Large intestine (tissue), 3 donors: Measurements from ENCODE around the gene CPA1. TPM values are rescaled to one million over a fixed set of nuclear protein-coding genes. Genes with fewer than 3 reads are reported as not detected.

Experiments used
- DNase-seq, 2 donors: peaks; one replicate each; pipeline versions ENCODE4 v3.0.0 to v3.0.0-alpha.2; 2013
- H3K27ac ChIP-seq: one replicate; pipeline ENCODE4 v1.5.1; 2013; ENCODE audit warnings: low read length
- H3K27me3 ChIP-seq: 2 replicates; pipeline ENCODE4 v1.6.1; 2013; ENCODE audit warnings: low read length; ENCODE audit not compliant: control insufficient read depth, insufficient read depth
- H3K36me3 ChIP-seq: 2 replicates; pipeline ENCODE4 v1.6.1; 2013; ENCODE audit warnings: low read length; ENCODE audit not compliant: control insufficient read depth, insufficient read depth
- H3K4me1 ChIP-seq: one replicate; pipeline ENCODE4 v1.6.1; 2013; ENCODE audit warnings: low read length; ENCODE audit not compliant: control insufficient read depth, insufficient read depth
- H3K4me3 ChIP-seq: one replicate; pipeline ENCODE4 v1.5.1; 2013; ENCODE audit warnings: low read length
- H3K9me3 ChIP-seq: one replicate; pipeline ENCODE4 v1.6.1; 2013; ENCODE audit warnings: mild to moderate bottlenecking, low read depth, low read length, moderate library complexity; ENCODE audit not compliant: control insufficient read depth
- WGBS: methylation state at CpG from one replicate; pipeline ENCODE4 v1.1.5; 2013; ENCODE audit warnings: low lambda C conversion rate; ENCODE audit not compliant: insufficient coverage; 5-methylcytosine and 5-hydroxymethylcytosine counted together
- polyA plus RNA-seq: library from polyadenylated mRNA; unstranded; fragments of 120-200 nt; gene quantifications from one replicate; pipeline ENCODE4 v1.2.1, GENCODE V29; 2013

Gene CPA1
- polyA plus RNA-seq, 1 donor = 2.1 TPM

- H3K4me3 ChIP-seq = no peak overlapping the region
- no peaks in the 10 kb centered on the region for H3K27me3 ChIP-seq
- H3K27ac ChIP-seq = no peak overlapping the region
- no peak for DNase-seq
- H3K9me3 ChIP-seq = no peaks in the 10 kb centered on the region
- 40% methylated on average over 1 of the region's 4 CpGs for WGBS
- peaks cover 2% of the 10 kb centered on the region for H3K4me1 ChIP-seq
- H3K36me3 ChIP-seq = no peaks in the 10 kb centered on the region
Measured at GRCh38 chr7:130413201-130413600, 32.9 kb downstream of the CPA1 start.

DNA sequence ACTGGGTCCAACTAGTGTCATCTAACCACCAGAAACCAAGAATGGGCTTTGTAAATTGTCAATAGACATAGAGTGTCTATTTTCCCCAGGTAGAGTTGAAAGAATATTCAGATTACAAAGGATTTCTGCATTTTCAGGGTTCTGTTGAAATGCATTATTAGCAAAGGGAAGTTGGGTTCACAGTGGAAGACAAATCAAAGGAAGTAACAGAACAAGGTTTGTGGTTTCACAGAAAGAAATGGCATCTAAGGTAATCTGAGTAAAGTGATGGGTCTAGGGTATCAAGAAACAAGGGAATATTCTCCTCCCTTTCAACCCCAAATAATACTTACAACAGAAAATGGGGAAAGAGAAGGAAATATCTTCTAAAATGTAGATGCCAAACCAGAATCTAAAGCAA, 34.7 kb downstream of the CPA1 start:
- Histone ChIP-seq H3K27ac (no peak overlapping the region), H3K4me1 (peaks cover 3% of the 10 kb centered on the region), H3K9me3 (no peaks in the 10 kb centered on the region), H3K27me3 (no peaks in the 10 kb centered on the region), H3K4me3 (no peak overlapping the region), H3K36me3 (no peaks in the 10 kb centered on the region)
- no peak for DNase-seq

DNA sequence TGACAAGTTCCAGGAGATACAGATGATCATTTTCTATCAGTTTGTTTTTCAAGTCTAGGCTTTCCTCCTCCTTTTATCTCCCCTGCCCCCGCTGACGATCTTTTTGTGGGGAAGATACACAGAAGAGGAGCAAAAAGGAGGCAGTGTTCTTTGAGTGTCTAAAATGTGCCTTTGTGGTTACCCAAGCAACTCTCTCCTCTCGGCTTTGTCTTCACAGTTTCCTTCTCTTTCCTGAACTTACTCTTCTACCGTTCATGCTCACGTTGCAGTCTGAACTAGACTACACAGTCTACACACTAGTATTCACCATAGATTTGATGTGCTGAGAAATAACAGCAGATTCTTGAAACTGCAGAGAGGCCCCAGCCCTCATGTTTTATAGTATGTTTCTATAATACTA, 36.9 kb downstream of the CPA1 start:
- Histone ChIP-seq H3K4me1 (peaks cover 4% of the 10 kb centered on the region), H3K9me3 (no peaks in the 10 kb centered on the region)
- 84% methylated on average over 3 of the region's 5 CpGs for WGBS

DNA sequence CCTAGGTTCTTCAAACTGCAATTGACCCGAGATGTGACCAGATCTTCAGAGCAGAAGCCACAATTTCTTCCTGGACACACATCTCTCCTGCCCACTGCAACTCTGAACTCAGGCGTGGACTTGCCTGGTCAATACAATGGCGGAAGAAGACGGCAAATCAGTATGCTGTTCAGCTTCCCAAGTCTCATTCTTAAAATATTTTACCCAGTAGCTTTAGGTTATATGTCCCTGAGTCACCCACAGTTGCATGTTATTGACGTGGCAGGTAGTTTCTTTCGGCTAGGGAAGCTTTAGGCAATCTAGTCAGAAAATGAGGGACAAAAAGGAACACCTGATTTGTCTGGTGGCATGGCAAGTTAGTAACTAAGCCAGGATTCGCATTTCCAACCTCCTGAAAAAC, 38.0 kb downstream of the CPA1 start:
- no peaks in the 10 kb centered on the region for H3K9me3 ChIP-seq
- peaks cover 4% of the 10 kb centered on the region for H3K4me1 ChIP-seq
- no peaks in the 10 kb centered on the region for H3K27me3 ChIP-seq
- 100% methylated on average over 2 of the region's 7 CpGs for WGBS
- no peak overlapping the region for H3K27ac ChIP-seq
- no peak for DNase-seq
- H3K4me3 ChIP-seq = no peak overlapping the region
- H3K36me3 ChIP-seq = no peaks in the 10 kb centered on the region

More for the DNA sequence above, 36.9 kb downstream of the CPA1 start:
- H3K27ac ChIP-seq = no peak overlapping the region
- no peak for DNase-seq
- H3K27me3 ChIP-seq = no peaks in the 10 kb centered on the region
- no peaks in the 10 kb centered on the region for H3K36me3 ChIP-seq
- no peak overlapping the region for H3K4me3 ChIP-seq

DNA sequence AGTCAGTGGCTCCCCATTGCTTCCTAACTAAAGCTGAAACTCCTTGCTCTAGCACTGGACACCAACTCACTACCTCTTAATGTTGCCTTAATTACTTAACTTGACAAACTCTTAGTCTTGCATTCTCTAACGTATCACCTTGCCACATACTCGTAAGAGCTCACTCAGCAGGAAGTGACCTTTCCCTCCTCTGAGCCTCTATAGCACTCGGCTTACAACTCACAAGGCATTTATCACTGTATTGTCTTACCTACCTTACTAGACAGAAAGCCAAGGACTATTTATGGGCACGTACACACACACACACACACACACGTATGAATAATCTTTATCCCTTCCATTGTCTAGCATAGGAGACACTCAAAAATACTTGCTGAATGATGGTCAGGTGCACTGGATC, 39.4 kb downstream of the CPA1 start:
- Histone ChIP-seq H3K27me3 (no peaks in the 10 kb centered on the region), H3K27ac (peak overlapping the region; percentile 61), H3K4me1 (peaks cover 4% of the 10 kb centered on the region), H3K9me3 (no peaks in the 10 kb centered on the region), H3K36me3 (no peaks in the 10 kb centered on the region), H3K4me3 (no peak overlapping the region)
- WGBS = 0% methylated on average over 1 of the region's 5 CpGs
- DNase-seq = peak; percentile 82 to 92

GRCh38 chr7:130420943-130421578, 40.8 kb downstream of the CPA1 start:
- WGBS = 70% methylated on average over 2 of the region's 4 CpGs
- H3K4me3 ChIP-seq = no peak overlapping the region
- H3K27me3 ChIP-seq = no peaks in the 10 kb centered on the region
- no peaks in the 10 kb centered on the region for H3K36me3 ChIP-seq
- peak in 1 of 2 donors; percentile 18 for DNase-seq
- H3K9me3 ChIP-seq = no peaks in the 10 kb centered on the region
- H3K4me1 ChIP-seq = peaks cover 4% of the 10 kb centered on the region
- H3K27ac ChIP-seq = peak overlapping the region; percentile 4

DNA sequence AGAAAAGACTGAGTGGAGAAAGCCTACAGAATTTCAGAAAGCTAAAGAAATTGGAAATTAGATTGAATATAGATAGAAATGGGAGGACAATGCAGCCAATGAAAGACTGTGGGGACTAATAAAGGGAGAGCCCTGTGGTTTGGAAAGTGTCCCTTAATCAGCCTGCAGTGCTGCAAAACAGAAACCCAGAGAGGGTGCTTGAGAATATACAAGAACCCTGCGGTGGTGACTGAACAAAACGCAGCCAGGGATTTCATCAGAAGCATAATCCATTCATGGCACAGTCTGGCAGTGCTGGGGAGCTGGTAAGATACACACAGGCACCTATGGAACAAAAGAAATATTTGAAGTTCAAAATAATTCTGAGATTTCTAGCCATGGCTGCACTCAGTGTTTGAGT, 41.4 kb downstream of the CPA1 start:
- H3K27me3 ChIP-seq = no peaks in the 10 kb centered on the region
- no peaks in the 10 kb centered on the region for H3K36me3 ChIP-seq
- no CpG with 5 or more reads among the region's 2 CpGs for WGBS
- peak overlapping the region; percentile 4 for H3K27ac ChIP-seq
- H3K4me1 ChIP-seq = peaks cover 4% of the 10 kb centered on the region
- no peak overlapping the region for H3K4me3 ChIP-seq
- no peak for DNase-seq
- H3K9me3 ChIP-seq = no peaks in the 10 kb centered on the region

DNA sequence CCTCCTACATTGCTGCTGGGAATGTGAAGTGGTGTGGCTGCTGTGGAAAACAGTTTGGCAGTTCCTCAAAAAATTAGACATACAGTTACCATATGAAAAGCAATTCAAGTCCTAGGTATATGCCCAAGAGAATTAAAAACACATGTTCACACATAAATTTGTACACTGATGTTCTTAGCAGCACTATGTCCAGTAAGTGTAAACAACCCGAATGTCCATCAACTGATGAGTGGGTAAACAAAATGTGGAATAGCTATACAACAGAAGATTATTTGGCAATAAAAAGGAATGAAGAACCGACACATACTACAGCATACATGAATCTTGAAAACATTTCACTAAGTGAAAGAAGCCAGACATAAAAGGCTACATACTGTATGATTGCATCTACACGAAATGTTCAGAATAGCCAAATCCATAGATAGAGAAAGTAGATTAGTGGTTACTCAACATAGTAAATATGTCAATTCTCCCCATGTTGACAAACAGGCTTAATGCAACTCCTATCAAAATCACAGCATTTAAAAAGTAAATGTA, 43.3 kb downstream of the CPA1 start:
- Histone ChIP-seq H3K9me3 (no peaks in the 10 kb centered on the region), H3K4me3 (no peak overlapping the region), H3K27ac (no peak overlapping the region), H3K4me1 (peaks cover 4% of the 10 kb centered on the region), H3K27me3 (no peaks in the 10 kb centered on the region), H3K36me3 (no peaks in the 10 kb centered on the region)
- DNase-seq = no peak
- no CpG with 5 or more reads among the region's 3 CpGs for WGBS

GRCh38 chr7:130425796-130426195, 45.5 kb downstream of the CPA1 start:
- Histone ChIP-seq H3K27me3 (no peaks in the 10 kb centered on the region), H3K4me1 (no peaks in the 10 kb centered on the region), H3K4me3 (no peak overlapping the region), H3K36me3 (no peaks in the 10 kb centered on the region), H3K27ac (no peak overlapping the region), H3K9me3 (no peaks in the 10 kb centered on the region)
- 68% methylated on average over 3 of the region's 4 CpGs for WGBS
- no peak for DNase-seq

DNA sequence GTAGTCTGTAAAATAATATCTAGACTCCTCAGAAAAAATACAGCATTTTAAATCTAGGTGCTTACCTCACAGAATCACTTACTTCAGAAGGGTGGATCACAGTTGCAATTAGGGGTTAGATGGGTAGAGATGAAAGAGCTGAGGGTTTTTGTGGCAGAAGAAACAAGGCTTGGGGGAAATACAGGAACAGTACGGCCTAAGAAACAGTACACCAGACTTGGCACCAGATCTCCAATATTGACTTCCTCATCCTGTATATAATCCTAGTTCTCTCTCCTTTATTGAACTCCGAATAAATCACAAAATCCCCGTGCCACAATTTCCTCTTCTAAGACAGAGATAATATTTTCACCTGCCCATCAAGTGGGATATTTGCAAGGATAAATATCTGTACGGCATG, 46.3 kb downstream of the CPA1 start:
- no peak for DNase-seq
- H3K9me3 ChIP-seq = no peaks in the 10 kb centered on the region
- 86% methylated on average over 2 of the region's 4 CpGs for WGBS

GRCh38 chr7:130429019-130429418, 48.7 kb downstream of the CPA1 start:
- H3K27me3 ChIP-seq = no peaks in the 10 kb centered on the region
- H3K36me3 ChIP-seq = no peaks in the 10 kb centered on the region
- DNase-seq = no peak
- no peaks in the 10 kb centered on the region for H3K9me3 ChIP-seq
- H3K27ac ChIP-seq = no peak overlapping the region
- 100% methylated on average over 1 of the region's 4 CpGs for WGBS
- H3K4me3 ChIP-seq = no peak overlapping the region
- H3K4me1 ChIP-seq = peaks cover 3% of the 10 kb centered on the region

More for the DNA sequence above, 46.3 kb downstream of the CPA1 start:
- H3K4me3 ChIP-seq = no peak overlapping the region
- no peaks in the 10 kb centered on the region for H3K36me3 ChIP-seq
- no peak overlapping the region for H3K27ac ChIP-seq
- H3K27me3 ChIP-seq = no peaks in the 10 kb centered on the region
- H3K4me1 ChIP-seq = peaks cover 2% of the 10 kb centered on the region
